ENCODE measurements around the gene ZBTB20.

The ZBTB20 gene

GRCh38 chr3:114666623-114667022 is 480.5 kb downstream of the ZBTB20 start:
- WGBS (ENCODE audit: extremely low coverage, insufficient coverage, low lambda C conversion rate): no CpG with 5 or more reads among the region's 3 CpGs
- Histone ChIP-seq H3K4ac (ENCODE audit: low read depth, low read length) (no peak overlapping the region), H3K79me1 (ENCODE audit: low read length) (no peaks in the 10 kb centered on the region)

GRCh38 chr3:114664006-114664405 is 483.1 kb downstream of the ZBTB20 start:
- H3K4ac ChIP-seq (ENCODE audit: low read depth, low read length): no peak overlapping the region
- no peaks in the 10 kb centered on the region for H3K79me2 ChIP-seq (ENCODE audit: control insufficient read depth, insufficient read depth, low read length)
- no peak overlapping the region for H2AK5ac ChIP-seq (ENCODE audit: low read length)
- no peak overlapping the region for H3K56ac ChIP-seq (ENCODE audit: low read length)
- no peaks in the 10 kb centered on the region for H3K79me1 ChIP-seq (ENCODE audit: low read length)
- H3K4me3 ChIP-seq (ENCODE audit: low read length): no peak overlapping the region
- no peak overlapping the region for H2BK120ac ChIP-seq (ENCODE audit: low read depth, low read length)
- no peak overlapping the region for H2BK15ac ChIP-seq (replicated peaks; ENCODE audit: low read depth)
- H4K8ac ChIP-seq (ENCODE audit: low read depth, low read length): no peak overlapping the region
- no peak overlapping the region for H3K23ac ChIP-seq (ENCODE audit: low read length)
- H3K4me1 ChIP-seq (ENCODE audit: control insufficient read depth, low read depth, low read length): no peaks in the 10 kb centered on the region
- DNase-seq: no peak
- no peak overlapping the region for H4K5ac ChIP-seq (ENCODE audit: low read length)
- H2BK5ac ChIP-seq (ENCODE audit: low read length): no peak overlapping the region
- H3K9ac ChIP-seq (ENCODE audit: low read length): no peak overlapping the region
- no peak overlapping the region for H3K4me2 ChIP-seq (ENCODE audit: low read length)
- H3K18ac ChIP-seq (ENCODE audit: low read length): no peak overlapping the region
- no peak overlapping the region for H3K27ac ChIP-seq (ENCODE audit: low read depth, low read length)
- no peaks in the 10 kb centered on the region for H3K36me3 ChIP-seq (ENCODE audit: control insufficient read depth, insufficient read depth, low read length)
- H3K27me3 ChIP-seq (ENCODE audit: insufficient read depth, low read length, poor library complexity): no peaks in the 10 kb centered on the region

More at GRCh38 chr3:114666623-114667022, 480.5 kb downstream of the ZBTB20 start:
- H3K27ac ChIP-seq (ENCODE audit: low read depth, low read length): no peak overlapping the region
- H3K4me2 ChIP-seq (ENCODE audit: low read length): no peak overlapping the region
- H2AK5ac ChIP-seq (ENCODE audit: low read length): no peak overlapping the region
- no peak for DNase-seq
- no peak overlapping the region for H2BK5ac ChIP-seq (ENCODE audit: low read length)
- H3K36me3 ChIP-seq (ENCODE audit: control insufficient read depth, insufficient read depth, low read length): no peaks in the 10 kb centered on the region
- H4K5ac ChIP-seq (ENCODE audit: low read length): no peak overlapping the region
- H2BK120ac ChIP-seq (ENCODE audit: low read depth, low read length): no peak overlapping the region
- no peak overlapping the region for H2BK15ac ChIP-seq (replicated peaks; ENCODE audit: low read depth)
- no peak overlapping the region for H3K18ac ChIP-seq (ENCODE audit: low read length)
- no peak overlapping the region for H3K56ac ChIP-seq (ENCODE audit: low read length)
- no peaks in the 10 kb centered on the region for H3K79me2 ChIP-seq (ENCODE audit: control insufficient read depth, insufficient read depth, low read length)
- H3K27me3 ChIP-seq (ENCODE audit: insufficient read depth, low read length, poor library complexity): no peaks in the 10 kb centered on the region
- H4K8ac ChIP-seq (ENCODE audit: low read depth, low read length): no peak overlapping the region
- no peaks in the 10 kb centered on the region for H3K4me1 ChIP-seq (ENCODE audit: control insufficient read depth, low read depth, low read length)
- no peak overlapping the region for H3K23ac ChIP-seq (ENCODE audit: low read length)
- H3K4me3 ChIP-seq (ENCODE audit: low read length): no peak overlapping the region
- no peak overlapping the region for H3K9ac ChIP-seq (ENCODE audit: low read length)

GRCh38 chr3:114660808-114661207 is 486.3 kb downstream of the ZBTB20 start:
- Histone ChIP-seq H3K79me1 (ENCODE audit: low read length) (no peaks in the 10 kb centered on the region), H3K27ac (ENCODE audit: low read depth, low read length) (no peak overlapping the region), H4K8ac (ENCODE audit: low read depth, low read length) (no peak overlapping the region), H4K5ac (ENCODE audit: low read length) (no peak overlapping the region), H2AK5ac (ENCODE audit: low read length) (no peak overlapping the region), H3K56ac (ENCODE audit: low read length) (no peak overlapping the region), H3K36me3 (ENCODE audit: control insufficient read depth, insufficient read depth, low read length) (no peaks in the 10 kb centered on the region), H3K4me1 (ENCODE audit: control insufficient read depth, low read depth, low read length) (no peaks in the 10 kb centered on the region), H2BK120ac (ENCODE audit: low read depth, low read length) (no peak overlapping the region), H3K4me3 (ENCODE audit: low read length) (no peak overlapping the region), H2BK5ac (ENCODE audit: low read length) (no peak overlapping the region), H3K23ac (ENCODE audit: low read length) (no peak overlapping the region), H2BK15ac (replicated peaks; ENCODE audit: low read depth) (no peak overlapping the region), H3K9ac (ENCODE audit: low read length) (no peak overlapping the region), H3K4ac (ENCODE audit: low read depth, low read length) (no peak overlapping the region), H3K27me3 (ENCODE audit: insufficient read depth, low read length, poor library complexity) (no peaks in the 10 kb centered on the region), H3K18ac (ENCODE audit: low read length) (no peak overlapping the region), H3K4me2 (ENCODE audit: low read length) (no peak overlapping the region), H3K79me2 (ENCODE audit: control insufficient read depth, insufficient read depth, low read length) (no peaks in the 10 kb centered on the region)
- 100% methylated on average over 1 of the region's 1 CpG for WGBS (ENCODE audit: extremely low coverage, insufficient coverage, low lambda C conversion rate)
- no peak for DNase-seq

- Histone ChIP-seq H3K4ac (ENCODE audit: low read depth, low read length) (no peak overlapping the region), H3K36me3 (ENCODE audit: control insufficient read depth, insufficient read depth, low read length) (no peaks in the 10 kb centered on the region), H3K56ac (ENCODE audit: low read length) (no peak overlapping the region), H2BK15ac (replicated peaks; ENCODE audit: low read depth) (no peak overlapping the region), H3K4me3 (ENCODE audit: low read length) (no peak overlapping the region), H3K27ac (ENCODE audit: low read depth, low read length) (no peak overlapping the region), H3K4me2 (ENCODE audit: low read length) (no peak overlapping the region), H3K9ac (ENCODE audit: low read length) (no peak overlapping the region), H3K79me1 (ENCODE audit: low read length) (no peaks in the 10 kb centered on the region), H3K18ac (ENCODE audit: low read length) (no peak overlapping the region), H3K79me2 (ENCODE audit: control insufficient read depth, insufficient read depth, low read length) (no peaks in the 10 kb centered on the region), H4K8ac (ENCODE audit: low read depth, low read length) (no peak overlapping the region), H2BK5ac (ENCODE audit: low read length) (no peak overlapping the region), H3K4me1 (ENCODE audit: control insufficient read depth, low read depth, low read length) (no peaks in the 10 kb centered on the region), H4K5ac (ENCODE audit: low read length) (no peak overlapping the region), H3K23ac (ENCODE audit: low read length) (no peak overlapping the region), H3K27me3 (ENCODE audit: insufficient read depth, low read length, poor library complexity) (no peaks in the 10 kb centered on the region), H2AK5ac (ENCODE audit: low read length) (no peak overlapping the region), H2BK120ac (ENCODE audit: low read depth, low read length) (no peak overlapping the region)
- WGBS (ENCODE audit: extremely low coverage, insufficient coverage, low lambda C conversion rate): no CpG with 5 or more reads among the region's 6 CpGs
- no peak for DNase-seq
Measured at GRCh38 chr3:114660124-114660523, 487.0 kb downstream of the ZBTB20 start.

- H3K27ac ChIP-seq (ENCODE audit: low read depth, low read length): no peak overlapping the region
- H3K79me1 ChIP-seq (ENCODE audit: low read length): no peaks in the 10 kb centered on the region
- no peak overlapping the region for H2BK5ac ChIP-seq (ENCODE audit: low read length)
- DNase-seq: peak; percentile 12
- no peak overlapping the region for H3K23ac ChIP-seq (ENCODE audit: low read length)
- no peak overlapping the region for H3K18ac ChIP-seq (ENCODE audit: low read length)
- H2BK15ac ChIP-seq (replicated peaks; ENCODE audit: low read depth): no peak overlapping the region
- H3K36me3 ChIP-seq (ENCODE audit: control insufficient read depth, insufficient read depth, low read length): no peaks in the 10 kb centered on the region
- H3K4me2 ChIP-seq (ENCODE audit: low read length): no peak overlapping the region
- H3K4ac ChIP-seq (ENCODE audit: low read depth, low read length): no peak overlapping the region
- H2AK5ac ChIP-seq (ENCODE audit: low read length): no peak overlapping the region
- no CpG with 5 or more reads among the region's 5 CpGs for WGBS (ENCODE audit: extremely low coverage, insufficient coverage, low lambda C conversion rate)
- H3K27me3 ChIP-seq (ENCODE audit: insufficient read depth, low read length, poor library complexity): no peaks in the 10 kb centered on the region
- H3K79me2 ChIP-seq (ENCODE audit: control insufficient read depth, insufficient read depth, low read length): no peaks in the 10 kb centered on the region
- no peaks in the 10 kb centered on the region for H3K4me1 ChIP-seq (ENCODE audit: control insufficient read depth, low read depth, low read length)
- no peak overlapping the region for H4K5ac ChIP-seq (ENCODE audit: low read length)
- H3K4me3 ChIP-seq (ENCODE audit: low read length): no peak overlapping the region
- H4K8ac ChIP-seq (ENCODE audit: low read depth, low read length): no peak overlapping the region
- H2BK120ac ChIP-seq (ENCODE audit: low read depth, low read length): no peak overlapping the region
- H3K9ac ChIP-seq (ENCODE audit: low read length): no peak overlapping the region
- H3K56ac ChIP-seq (ENCODE audit: low read length): no peak overlapping the region
Measured at GRCh38 chr3:114659109-114660061, 487.7 kb downstream of the ZBTB20 start.

- no peak overlapping the region for H3K56ac ChIP-seq (ENCODE audit: low read length)
- H4K8ac ChIP-seq (ENCODE audit: low read depth, low read length): no peak overlapping the region
- no peaks in the 10 kb centered on the region for H3K27me3 ChIP-seq (ENCODE audit: insufficient read depth, low read length, poor library complexity)
- no peak overlapping the region for H2AK5ac ChIP-seq (ENCODE audit: low read length)
- H3K79me1 ChIP-seq (ENCODE audit: low read length): no peaks in the 10 kb centered on the region
- H3K23ac ChIP-seq (ENCODE audit: low read length): no peak overlapping the region
- no peak for DNase-seq
- H3K79me2 ChIP-seq (ENCODE audit: control insufficient read depth, insufficient read depth, low read length): no peaks in the 10 kb centered on the region
- H3K36me3 ChIP-seq (ENCODE audit: control insufficient read depth, insufficient read depth, low read length): no peaks in the 10 kb centered on the region
- H2BK15ac ChIP-seq (replicated peaks; ENCODE audit: low read depth): no peak overlapping the region
- H2BK120ac ChIP-seq (ENCODE audit: low read depth, low read length): no peak overlapping the region
- H4K5ac ChIP-seq (ENCODE audit: low read length): no peak overlapping the region
- no peak overlapping the region for H3K18ac ChIP-seq (ENCODE audit: low read length)
- no peak overlapping the region for H3K4me2 ChIP-seq (ENCODE audit: low read length)
- H3K27ac ChIP-seq (ENCODE audit: low read depth, low read length): no peak overlapping the region
- H2BK5ac ChIP-seq (ENCODE audit: low read length): no peak overlapping the region
- H3K4me1 ChIP-seq (ENCODE audit: control insufficient read depth, low read depth, low read length): no peaks in the 10 kb centered on the region
- no CpG with 5 or more reads among the region's 4 CpGs for WGBS (ENCODE audit: extremely low coverage, insufficient coverage, low lambda C conversion rate)
- H3K4ac ChIP-seq (ENCODE audit: low read depth, low read length): no peak overlapping the region
- no peak overlapping the region for H3K4me3 ChIP-seq (ENCODE audit: low read length)
- no peak overlapping the region for H3K9ac ChIP-seq (ENCODE audit: low read length)
Measured at GRCh38 chr3:114651555-114651954, 495.5 kb downstream of the ZBTB20 start.
